Parietal lobe (tissue), 1 donor: ENCODE data around the gene CARTPT. TPM values are rescaled to one million over a fixed set of nuclear protein-coding genes. Genes with fewer than 3 reads are reported as not detected.

Experiments
- total RNA-seq: library from RNA; depleted of rRNA; stranded (reverse); fragments of >200 nt; gene quantifications from one replicate; pipeline ENCODE4 v1.2.3, GENCODE V29; 2014

CARTPT gene
- total RNA-seq: 0.63 TPM

GRCh38 chr5:71719063-71719964 lies at the start of gene CARTPT:
Gene CARTPT, plus strand, starts transcription at chr5:71719275. Its CDS starts 19 bp downstream, at chr5:71719294.

Other genes starting within 250 kb of the CARTPT start
- 25.7 TPM for gene MCCC2, start 131.9 kb upstream of the CARTPT start, total RNA-seq